ENCODE results near the gene MYZAP. TPM values are rescaled to one million over a fixed set of nuclear protein-coding genes. Genes with fewer than 3 reads are reported as not detected.

MYZAP gene
- total and polyA plus RNA-seq, 2 experiments from 2014 or later = 143 to 175 TPM

- DNase-seq (ENCODE audit: low read depth in 1 of 2, low spot score in 1 of 2) = no peak
- TF ChIP-seq, protein P1, sequence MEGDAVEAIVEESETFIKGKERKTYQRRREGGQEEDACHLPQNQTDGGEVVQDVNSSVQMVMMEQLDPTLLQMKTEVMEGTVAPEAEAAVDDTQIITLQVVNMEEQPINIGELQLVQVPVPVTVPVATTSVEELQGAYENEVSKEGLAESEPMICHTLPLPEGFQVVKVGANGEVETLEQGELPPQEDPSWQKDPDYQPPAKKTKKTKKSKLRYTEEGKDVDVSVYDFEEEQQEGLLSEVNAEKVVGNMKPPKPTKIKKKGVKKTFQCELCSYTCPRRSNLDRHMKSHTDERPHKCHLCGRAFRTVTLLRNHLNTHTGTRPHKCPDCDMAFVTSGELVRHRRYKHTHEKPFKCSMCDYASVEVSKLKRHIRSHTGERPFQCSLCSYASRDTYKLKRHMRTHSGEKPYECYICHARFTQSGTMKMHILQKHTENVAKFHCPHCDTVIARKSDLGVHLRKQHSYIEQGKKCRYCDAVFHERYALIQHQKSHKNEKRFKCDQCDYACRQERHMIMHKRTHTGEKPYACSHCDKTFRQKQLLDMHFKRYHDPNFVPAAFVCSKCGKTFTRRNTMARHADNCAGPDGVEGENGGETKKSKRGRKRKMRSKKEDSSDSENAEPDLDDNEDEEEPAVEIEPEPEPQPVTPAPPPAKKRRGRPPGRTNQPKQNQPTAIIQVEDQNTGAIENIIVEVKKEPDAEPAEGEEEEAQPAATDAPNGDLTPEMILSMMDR (IDR thresholded peaks at IDR 0.05; ENCODE audit: low read depth, low read length) = no peak
- no peak overlapping the region for H3K4me3 ChIP-seq
- peaks cover 4% of the 10 kb centered on the region for H3K4me1 ChIP-seq (ENCODE audit: low read depth)
- H3K36me3 ChIP-seq = no peaks in the 10 kb centered on the region
- H3K27ac ChIP-seq = no peak overlapping the region
- no peaks in the 10 kb centered on the region for H3K9me3 ChIP-seq (ENCODE audit: low read depth)
- H3K27me3 ChIP-seq = no peaks in the 10 kb centered on the region
Observed at GRCh38 chr15:57582090-57582489, 9.6 kb upstream of the MYZAP start.

- no peaks in the 10 kb centered on the region for H3K36me3 ChIP-seq
- H3K4me1 ChIP-seq (ENCODE audit: low read depth) = peaks cover 4% of the 10 kb centered on the region
- no peaks in the 10 kb centered on the region for H3K9me3 ChIP-seq (ENCODE audit: low read depth)
- no peak overlapping the region for H3K27ac ChIP-seq
- H3K4me3 ChIP-seq = no peak overlapping the region
- DNase-seq (ENCODE audit: low read depth in 1 of 2, low spot score in 1 of 2) = no peak
- no peaks in the 10 kb centered on the region for H3K27me3 ChIP-seq
- TF ChIP-seq, protein P1 (IDR thresholded peaks at IDR 0.05; ENCODE audit: low read depth, low read length) = no peak
Observed at GRCh38 chr15:57583282-57583681, 8.4 kb upstream of the MYZAP start.

- DNase-seq (ENCODE audit: low read depth in 1 of 2, low spot score in 1 of 2) = no peak
- no peak overlapping the region for H3K27ac ChIP-seq
- TF ChIP-seq, protein P1 (IDR thresholded peaks at IDR 0.05; ENCODE audit: low read depth, low read length) = no peak
- no peaks in the 10 kb centered on the region for H3K27me3 ChIP-seq
- peaks cover 4% of the 10 kb centered on the region for H3K4me1 ChIP-seq (ENCODE audit: low read depth)
- no peaks in the 10 kb centered on the region for H3K9me3 ChIP-seq (ENCODE audit: low read depth)
- no peak overlapping the region for H3K4me3 ChIP-seq
- H3K36me3 ChIP-seq = no peaks in the 10 kb centered on the region
Observed at GRCh38 chr15:57583720-57584119, 8.0 kb upstream of the MYZAP start.

- Histone ChIP-seq H3K27me3 (no peaks in the 10 kb centered on the region), H3K4me3 (no peak overlapping the region), H3K4me1 (ENCODE audit: low read depth) (peaks cover 7% of the 10 kb centered on the region), H3K9me3 (ENCODE audit: low read depth) (no peaks in the 10 kb centered on the region), H3K36me3 (no peaks in the 10 kb centered on the region), H3K27ac (no peak overlapping the region)
- TF ChIP-seq, protein P1 (IDR thresholded peaks at IDR 0.05; ENCODE audit: low read depth, low read length) = no peak
- DNase-seq (ENCODE audit: low read depth in 1 of 2, low spot score in 1 of 2) = no peak
Observed at GRCh38 chr15:57586661-57587424, 4.9 kb upstream of the MYZAP start.

DNA sequence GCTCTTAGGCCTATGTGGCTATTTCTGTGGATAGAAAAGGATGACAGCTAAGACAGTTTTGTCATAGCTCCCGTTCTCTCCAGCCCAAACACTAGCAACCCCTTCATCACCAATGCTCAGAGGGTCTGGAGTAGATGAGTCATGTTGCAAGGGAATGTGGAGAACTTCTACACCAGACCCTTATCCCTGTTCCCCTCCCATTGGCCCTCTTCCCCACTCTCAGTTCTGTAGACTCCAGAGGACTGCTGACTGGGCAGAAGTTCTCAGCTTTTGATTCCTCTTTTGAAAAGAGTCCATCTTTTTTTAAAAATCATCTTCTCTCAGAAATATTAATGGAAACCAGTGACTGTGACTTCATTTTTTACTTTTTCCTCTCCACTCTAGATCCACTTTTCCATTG lies 2.4 kb upstream of the MYZAP start:
- H3K36me3 ChIP-seq = no peaks in the 10 kb centered on the region
- TF ChIP-seq, protein P1 (IDR thresholded peaks at IDR 0.05; ENCODE audit: low read depth, low read length) = no peak
- H3K27ac ChIP-seq = no peak overlapping the region
- H3K27me3 ChIP-seq = no peaks in the 10 kb centered on the region
- H3K4me1 ChIP-seq (ENCODE audit: low read depth) = peaks cover 12% of the 10 kb centered on the region
- no peak overlapping the region for H3K4me3 ChIP-seq
- no peak for DNase-seq (ENCODE audit: low read depth in 1 of 2, low spot score in 1 of 2)
- no peaks in the 10 kb centered on the region for H3K9me3 ChIP-seq (ENCODE audit: low read depth)

All from cardiac muscle cell (in vitro differentiated cells and primary cell).